Stimulated activated CD4-positive, alpha-beta T cell treated with anti-CD3 and anti-CD28 coated beads, Interleukin-15, amount 100 ng/mL, for 24 hours (primary cell): ENCODE results near the gene DNAJC13.

Experiments
- DNase-seq: peaks from one replicate; pipeline ENCODE4 v3.0.0-alpha.2; 2020

DNAJC13 gene

DNA sequence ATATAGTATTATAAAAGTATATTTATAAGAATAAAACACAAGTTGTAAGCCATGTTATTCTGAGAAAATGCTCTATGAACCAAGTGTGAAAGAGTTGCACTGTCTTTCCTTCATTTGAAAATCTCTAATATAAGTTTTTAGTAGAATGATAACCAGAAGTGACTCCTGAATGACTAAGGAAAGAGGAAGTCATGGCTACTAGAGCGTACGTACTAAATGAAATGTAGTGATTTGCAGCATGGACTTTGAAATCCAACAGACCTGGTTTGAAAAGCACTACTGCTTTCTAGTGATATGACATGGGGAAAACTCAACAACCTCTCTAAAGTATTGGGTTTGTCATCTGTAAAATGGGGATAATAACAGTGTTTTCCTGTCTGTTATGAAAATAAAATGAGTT is 10.3 kb upstream of the DNAJC13 start:
- DNase-seq: no peak

- no peak for DNase-seq
Observed at GRCh38 chr3:132414841-132415240, 2.5 kb upstream of the DNAJC13 start.

DNA sequence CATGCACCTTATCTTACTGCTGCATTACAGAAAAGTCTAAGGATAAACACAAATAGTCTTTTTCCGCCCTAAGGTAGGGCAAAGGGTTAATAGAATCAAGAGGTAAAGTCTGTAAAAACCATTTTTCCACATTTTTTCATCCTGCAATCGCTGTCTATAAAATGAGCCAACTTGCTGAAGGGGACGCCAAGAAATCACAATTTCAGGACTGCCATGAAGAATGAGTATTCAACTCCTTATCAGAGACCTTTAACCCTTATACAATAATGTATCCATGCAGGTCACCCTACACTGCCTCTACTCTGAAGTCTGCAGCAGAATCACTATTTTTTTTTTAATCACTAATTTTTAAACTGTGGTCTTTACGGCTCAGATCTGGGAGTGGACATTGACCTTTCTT is 1.1 kb upstream of the DNAJC13 start:
- DNase-seq: no peak

- peak; percentile 68 for DNase-seq
Observed at GRCh38 chr3:132417695-132418411, 551 bp downstream of the DNAJC13 start.

DNA sequence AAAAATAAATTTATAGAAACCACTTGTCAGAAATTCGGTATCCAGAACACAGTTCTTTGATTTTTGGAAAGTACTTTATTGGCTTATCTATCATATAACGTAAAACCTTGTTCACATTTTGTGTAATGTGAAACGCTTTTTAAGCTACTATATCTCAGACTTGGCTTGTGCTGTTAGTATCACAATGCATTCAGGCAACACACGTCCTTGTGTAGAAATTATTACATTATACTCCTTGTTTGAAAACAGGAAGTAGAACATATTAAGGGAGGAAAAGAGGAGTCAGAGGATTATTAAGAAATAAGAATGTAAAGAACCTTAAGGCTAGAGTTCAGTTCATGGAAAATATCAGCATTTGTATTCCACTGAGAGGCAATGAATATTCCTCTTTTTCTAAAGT is 1.6 kb downstream of the DNAJC13 start:
- DNase-seq: no peak

- DNase-seq: no peak
Observed at GRCh38 chr3:132421832-132422231, 4.5 kb downstream of the DNAJC13 start.

DNA sequence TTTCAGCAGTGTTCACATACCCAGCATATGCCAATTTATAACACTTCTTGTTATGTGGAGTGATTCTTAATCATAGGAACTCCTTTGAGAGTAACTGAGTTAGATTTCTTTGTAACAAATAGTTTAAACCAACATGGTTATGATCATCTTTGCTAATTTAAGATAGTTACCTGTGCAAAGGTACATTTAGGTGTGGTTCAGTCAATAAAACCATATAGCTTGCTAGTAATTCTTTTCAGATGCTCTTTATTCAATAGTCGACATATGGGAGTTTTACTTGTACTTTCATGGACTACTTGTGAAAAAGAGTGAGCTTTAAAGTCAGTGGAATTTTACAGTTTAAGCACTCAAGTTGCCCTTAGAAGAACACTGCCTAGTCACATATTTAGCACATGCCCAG is 5.2 kb downstream of the DNAJC13 start:
- DNase-seq: no peak

- peak; percentile 6 for DNase-seq
Observed at GRCh38 chr3:132432639-132433038, 15.3 kb downstream of the DNAJC13 start.

GRCh38 chr3:132433121-132433520 is 15.8 kb downstream of the DNAJC13 start:
- DNase-seq: no peak

- DNase-seq: no peak
Observed at GRCh38 chr3:132435224-132435910, 18.1 kb downstream of the DNAJC13 start.

- DNase-seq: no peak
Observed at GRCh38 chr3:132435911-132436425, 18.7 kb downstream of the DNAJC13 start.

DNA sequence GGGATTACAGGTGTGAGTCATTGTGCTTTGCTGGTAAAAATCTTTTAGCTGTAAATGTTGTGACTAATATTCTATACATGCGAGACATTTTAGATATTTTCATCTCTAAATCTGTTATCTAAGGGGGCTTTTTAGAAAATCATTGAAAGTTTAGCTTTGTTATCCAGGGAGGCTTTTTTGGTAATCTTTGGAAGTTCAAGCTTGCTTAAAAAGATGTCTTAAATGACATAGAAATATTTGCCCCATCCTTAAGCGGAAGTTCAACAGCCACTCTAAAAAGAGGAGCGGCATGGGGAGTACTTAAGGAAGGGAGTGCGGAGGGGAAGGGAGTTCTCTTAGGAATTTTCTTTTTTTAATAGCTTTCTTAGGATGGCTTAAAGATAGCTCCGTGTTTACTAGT is 26.1 kb downstream of the DNAJC13 start:
- DNase-seq: no peak

DNA sequence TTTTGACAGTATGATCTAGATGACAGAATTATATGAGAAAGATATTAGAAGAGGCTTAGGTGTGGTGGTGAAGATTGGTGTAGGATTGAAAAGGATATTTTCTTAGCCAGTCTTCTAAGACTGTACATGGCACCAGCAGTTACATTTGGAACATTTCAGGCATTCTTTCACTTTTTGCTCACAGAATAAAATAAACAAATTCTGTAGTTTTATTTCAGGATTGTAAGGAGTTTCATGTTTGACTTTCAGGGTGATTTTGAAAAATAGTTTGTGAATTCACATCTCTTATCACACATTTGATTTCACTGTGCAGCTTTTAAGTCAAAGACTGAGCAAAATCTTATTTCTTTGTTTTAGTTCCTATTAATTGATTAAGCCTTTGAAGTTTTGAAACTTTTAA is 27.1 kb downstream of the DNAJC13 start:
- DNase-seq: no peak

DNA sequence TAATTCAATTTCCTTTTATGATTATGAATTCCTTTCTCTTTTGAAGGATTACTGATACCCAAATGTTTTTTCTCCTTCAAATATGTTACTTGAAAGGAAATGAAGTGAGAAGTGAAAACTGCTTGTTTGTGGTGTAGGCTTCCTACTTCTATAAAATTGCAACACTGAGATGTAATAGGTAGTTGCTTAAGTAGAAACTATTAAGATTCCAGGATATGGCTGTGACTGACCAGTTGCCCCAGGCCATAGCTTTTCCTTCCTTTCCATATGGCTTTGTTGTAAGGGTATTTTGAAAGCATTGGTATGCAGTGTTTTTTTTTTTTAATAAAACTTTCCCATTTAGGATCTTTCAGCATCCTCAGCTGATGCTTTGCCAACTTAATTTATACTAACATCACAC is 28.5 kb downstream of the DNAJC13 start:
- DNase-seq: no peak

DNA sequence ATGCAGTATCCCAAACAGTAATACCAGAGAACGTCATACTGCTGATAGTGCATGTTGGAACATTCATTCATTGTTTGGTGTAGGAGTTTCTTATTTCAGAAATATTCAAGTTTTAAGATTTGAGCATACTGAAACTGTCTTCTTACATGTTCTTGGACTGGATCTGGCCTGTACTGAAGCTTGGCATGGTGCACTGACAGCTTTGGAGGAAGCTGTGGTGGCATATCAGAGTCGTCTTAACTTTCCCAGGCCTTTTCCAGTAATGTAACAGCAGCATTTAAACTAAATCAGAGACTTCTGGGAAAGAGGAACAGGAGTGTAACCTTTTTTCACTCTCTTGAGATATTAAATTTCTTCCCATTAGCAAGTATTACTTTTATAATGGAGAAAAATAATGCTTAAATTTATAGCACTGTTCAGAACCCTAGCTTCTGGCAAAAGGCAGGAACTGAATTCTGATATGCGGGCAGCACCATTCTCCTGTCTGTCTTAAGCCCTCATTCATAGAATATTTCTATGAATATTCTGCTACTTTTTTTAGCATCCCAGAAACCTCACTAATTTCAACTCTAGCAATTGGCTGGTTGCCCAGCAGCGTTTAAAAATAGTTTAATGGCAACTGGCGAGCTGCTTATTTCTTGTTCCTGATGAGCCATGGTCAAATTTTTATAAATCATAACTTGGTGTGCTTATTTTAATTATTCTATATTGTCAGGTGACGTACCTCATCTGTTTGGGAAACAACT is 31.1 kb downstream of the DNAJC13 start:
- DNase-seq: no peak

- DNase-seq: no peak
Observed at GRCh38 chr3:132456136-132456535, 38.8 kb downstream of the DNAJC13 start.

DNA sequence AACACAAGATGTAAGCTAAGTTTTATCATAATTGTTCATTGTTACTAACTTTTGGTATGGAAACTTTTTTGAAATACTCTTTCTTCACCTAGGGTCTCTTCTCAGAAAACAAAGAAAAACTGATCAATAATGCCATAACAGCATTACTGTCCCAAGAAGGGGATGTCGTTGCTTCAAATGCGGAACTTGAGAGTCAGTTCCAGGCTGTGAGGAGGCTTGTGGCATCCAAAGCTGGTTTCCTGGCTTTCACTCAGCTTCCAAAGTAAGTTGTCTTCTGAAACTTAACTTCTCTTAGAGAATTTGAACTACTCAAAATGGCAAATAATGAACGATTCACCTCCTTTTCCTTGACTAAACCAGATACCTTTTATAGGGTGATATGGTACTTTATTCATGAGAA is 39.3 kb downstream of the DNAJC13 start:
- DNase-seq: no peak

DNA sequence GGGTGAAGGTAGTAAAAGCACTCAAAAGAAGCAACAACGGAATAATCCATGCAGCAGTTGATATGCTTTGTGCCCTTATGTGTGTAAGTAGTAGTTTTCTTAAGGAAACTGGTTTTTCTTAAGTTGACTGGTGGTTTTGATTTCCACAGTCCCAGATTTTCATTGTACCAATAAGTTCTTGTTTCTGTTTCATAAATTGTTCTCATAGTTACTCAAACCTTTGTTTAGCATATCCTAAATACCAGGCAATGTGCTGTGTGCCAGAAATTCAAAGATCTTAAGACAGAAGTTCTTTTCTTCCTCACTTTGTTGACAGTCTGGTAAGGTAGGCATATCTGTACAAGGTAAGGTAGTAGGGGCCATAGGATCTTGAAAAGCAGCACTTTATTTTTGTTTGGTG is 40.0 kb downstream of the DNAJC13 start:
- DNase-seq: no peak

GRCh38 chr3:132459551-132459950 is 42.2 kb downstream of the DNAJC13 start:
- DNase-seq: no peak

DNA sequence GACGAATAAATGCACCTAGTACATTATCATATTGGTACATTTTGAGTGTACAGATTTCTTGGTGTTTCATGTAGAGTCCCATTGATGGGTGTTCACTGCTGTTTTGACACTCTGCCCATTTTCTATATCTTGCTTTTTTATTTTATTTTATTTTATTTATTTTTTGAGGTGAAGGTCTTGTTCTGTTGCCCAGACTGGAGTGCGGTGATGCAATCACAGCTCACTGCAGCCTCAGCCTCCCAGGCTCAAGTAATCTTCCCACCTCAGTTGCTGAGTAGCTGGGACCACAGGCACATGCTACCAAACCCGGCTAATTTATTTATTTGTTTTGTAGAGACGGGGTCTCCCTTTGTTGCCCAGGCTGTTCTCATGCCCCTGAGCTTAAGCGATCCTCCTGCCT is 44.2 kb downstream of the DNAJC13 start:
- DNase-seq: no peak

DNA sequence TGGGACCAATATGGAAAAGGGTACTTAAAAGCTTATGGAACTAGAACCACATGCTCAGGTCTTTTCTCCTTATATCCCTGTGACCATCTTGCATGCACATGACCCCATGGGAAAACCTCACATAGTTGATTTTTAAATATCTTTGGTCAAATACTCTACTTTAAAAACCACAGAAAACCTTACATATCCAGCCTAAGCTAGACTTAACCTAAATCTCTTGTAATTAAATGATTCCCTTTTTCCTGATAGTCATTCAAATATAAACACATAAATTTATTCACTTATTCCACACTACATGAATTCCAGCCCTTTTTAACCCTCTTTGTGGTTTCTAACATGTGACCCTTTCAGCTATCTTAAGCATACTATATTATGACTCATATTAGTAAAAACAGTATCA is 46.8 kb downstream of the DNAJC13 start:
- no peak for DNase-seq

DNA sequence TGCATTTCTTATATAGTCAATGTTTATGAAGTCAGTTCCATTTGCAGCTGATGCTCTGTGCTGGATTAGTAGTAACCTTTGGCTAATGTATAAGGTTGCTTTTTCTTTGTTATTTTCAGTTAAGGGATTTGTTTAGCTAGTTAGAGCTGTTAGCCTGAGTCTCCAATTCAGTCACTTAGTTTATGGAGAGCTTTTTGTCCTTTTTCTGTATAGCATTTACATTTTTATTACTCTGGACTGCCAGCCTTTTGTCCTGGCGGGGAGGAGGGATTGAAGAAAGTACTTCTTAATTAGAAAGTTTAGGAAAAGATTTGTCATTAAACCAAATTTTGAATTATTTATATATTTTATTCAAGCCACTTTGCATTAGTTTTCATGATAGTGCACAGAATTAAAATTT is 52.0 kb downstream of the DNAJC13 start:
- no peak for DNase-seq

DNA sequence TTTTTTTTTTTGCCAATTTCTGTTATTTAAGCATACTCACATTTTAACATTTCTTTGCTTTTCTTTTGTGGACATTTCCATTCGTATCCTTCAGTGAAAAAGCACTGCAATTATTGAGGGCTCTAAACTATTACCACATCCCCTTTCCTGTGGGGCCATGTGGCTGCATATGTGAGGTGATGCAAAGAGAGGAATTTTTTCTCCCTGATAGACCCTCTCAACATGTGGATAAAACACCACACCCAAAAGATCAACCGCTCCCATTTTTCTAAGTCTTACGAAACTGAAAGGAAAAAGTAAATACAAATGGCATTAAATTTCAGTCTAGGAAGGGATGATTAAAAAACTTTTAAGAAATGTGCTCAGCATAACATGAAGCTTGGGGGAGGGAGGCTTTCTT is 68.8 kb downstream of the DNAJC13 start:
- no peak for DNase-seq

GRCh38 chr3:132488151-132488550 is 70.8 kb downstream of the DNAJC13 start:
- DNase-seq: no peak
